Activated CD4-positive, alpha-beta T cell treated with anti-CD3 and anti-CD28 coated beads, Interleukin-2, amount 50 U/mL, for 4 hours (primary cell): ENCODE results near the gene AGXT.

ENCODE experiments used
- DNase-seq, 2 experiments: peaks; one replicate each; pipeline ENCODE4 v3.0.0-alpha.2; 2020

The AGXT gene

DNA sequence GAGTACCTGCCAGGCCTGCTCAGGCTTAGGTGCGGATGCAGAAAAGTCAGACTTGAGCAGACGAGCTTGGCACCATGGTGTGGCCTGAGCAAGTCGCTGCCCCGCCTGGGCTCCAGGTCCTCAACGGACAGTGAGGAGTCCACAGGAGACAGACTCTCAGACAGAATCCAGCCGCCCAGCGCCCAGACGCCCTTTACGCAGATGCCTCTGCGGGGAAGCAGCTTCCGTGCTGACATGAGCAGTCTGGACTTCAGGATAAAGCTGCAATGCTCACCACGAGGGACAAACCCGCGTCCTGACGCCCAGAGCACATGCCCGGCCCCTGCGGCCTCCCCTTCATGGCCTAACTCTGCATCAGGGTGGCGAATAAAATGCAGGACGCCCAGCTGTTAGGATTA, 30.8 kb downstream of the AGXT start:
- DNase-seq, result no peak

DNA sequence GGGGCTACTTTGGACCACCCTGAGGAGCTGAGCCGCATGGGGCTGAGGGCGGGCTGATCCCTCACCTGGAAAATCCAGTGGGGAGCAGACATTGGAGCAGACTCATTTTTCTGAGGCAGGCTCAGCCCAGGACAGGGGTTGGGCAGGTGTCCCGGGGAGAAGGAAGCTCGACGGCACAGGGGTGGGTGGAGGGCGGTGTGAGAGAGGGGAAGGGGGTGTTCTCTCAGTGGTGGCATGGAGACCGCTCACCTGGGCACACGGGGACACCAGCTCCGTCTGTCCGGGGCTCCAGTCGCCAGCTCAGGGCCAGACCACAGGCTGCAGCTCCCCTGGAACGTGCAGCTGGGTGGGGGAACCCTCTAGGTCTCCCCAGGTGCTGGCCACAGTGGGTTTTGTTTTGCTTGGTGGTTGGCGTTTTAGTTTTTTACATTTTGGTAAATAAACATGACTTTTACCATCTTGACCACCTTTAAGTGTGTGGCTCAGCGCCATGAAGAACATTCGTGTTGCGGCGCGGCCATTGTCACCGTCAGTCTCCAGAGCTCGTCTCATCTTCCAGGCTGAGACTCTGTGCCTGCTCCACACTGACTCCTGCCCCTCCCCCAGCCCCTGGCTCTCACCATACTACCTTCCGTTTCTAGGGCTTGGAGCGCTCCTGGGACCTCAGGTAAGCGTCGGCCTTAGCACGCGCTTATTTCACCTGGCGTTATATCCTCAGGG, 31.7 kb downstream of the AGXT start:
- DNase-seq, result no peak

DNA sequence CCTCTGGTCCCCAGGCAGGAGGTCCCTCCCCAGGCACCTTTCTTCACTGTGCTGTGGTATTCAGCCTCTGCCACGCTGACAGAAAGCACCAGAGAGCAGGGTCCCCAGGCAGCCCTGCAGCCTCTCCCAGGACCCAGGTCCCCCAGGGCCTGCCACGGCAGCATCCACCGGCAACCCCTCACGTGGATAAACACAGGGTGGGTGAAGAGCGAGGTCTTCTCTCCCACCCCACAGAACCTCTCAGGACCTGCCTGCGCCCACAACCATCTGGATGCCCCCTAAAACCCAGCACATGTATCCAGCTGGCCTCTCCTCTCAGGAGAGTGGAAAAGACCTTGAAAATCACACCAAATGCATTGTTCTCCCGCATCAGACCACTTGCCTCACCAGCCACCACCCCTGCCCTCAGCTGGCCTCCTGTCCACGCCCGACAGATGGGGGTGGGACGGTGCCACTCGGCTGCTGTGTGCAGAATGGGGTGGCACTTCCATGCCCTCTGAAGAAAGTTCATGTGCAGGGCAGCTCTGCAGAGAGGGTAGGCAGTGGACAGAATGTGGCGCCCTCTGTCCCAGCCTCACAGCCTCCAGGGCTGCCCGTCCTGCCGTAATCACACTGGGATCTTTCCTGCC, 33.5 kb downstream of the AGXT start:
- DNase-seq, result no peak

DNA sequence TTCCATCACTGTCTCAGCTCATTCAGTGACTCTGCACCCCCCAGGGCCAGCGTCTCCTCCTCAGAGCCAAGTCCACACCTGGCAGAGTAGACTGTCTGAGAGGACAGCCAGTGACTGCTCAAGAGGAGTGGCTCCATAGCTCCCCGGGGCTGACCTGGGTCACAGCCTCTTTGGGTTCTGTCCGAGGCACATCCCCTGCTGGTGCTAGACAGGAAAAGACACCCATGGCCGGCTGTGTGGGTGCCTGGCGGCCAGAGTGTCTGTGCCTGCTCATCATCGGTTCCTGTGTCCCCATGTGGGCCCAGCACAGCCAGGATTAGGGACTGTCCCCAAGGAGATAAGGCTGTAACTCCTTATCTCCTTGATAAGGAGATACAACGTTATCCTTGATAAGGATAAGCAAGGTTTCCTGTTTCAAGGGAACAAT, 34.0 kb downstream of the AGXT start:
- DNase-seq, result no peak

DNA sequence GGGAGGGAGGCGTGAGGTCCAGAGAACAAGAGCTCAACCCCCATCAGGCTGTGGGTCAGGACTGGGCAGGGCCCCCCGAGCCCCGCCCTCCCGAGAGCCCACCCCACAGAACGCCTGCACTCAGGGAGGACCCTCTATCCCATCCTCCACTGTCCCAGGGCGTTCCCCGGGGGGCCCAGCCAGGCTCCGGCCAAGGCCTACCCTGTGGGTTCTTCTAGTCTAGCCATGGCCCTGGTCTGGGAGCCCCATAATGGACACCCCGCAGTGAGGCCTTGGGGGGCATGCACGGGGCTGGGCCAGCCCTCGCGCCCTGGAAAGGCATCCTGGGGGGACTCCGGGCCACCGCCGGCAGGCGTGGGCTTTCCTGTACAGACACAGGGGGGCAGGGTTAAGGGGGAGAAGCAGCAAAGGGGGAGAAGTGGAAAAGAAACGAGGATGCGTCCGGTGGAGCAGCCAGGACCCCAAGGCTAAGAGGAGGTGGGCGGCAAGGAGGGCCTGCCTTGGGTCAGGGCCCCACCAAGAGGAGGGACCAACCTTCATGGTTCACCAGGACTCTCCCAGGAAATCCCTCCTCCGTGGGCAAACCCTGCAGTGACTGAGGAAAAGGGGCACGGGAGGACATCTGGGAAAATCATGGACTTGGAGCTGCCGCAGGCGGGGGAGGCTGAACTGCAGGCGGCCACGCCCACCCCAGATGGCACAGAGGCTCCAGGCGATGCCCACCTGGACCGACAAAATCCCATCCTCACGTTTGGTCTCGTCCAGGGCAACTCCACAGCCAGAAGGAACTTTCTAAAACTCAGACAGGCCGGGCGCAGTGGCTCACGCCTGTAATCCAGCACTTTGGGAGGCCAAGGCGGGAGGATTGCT, 34.8 kb downstream of the AGXT start:
- DNase-seq, result no peak

DNA sequence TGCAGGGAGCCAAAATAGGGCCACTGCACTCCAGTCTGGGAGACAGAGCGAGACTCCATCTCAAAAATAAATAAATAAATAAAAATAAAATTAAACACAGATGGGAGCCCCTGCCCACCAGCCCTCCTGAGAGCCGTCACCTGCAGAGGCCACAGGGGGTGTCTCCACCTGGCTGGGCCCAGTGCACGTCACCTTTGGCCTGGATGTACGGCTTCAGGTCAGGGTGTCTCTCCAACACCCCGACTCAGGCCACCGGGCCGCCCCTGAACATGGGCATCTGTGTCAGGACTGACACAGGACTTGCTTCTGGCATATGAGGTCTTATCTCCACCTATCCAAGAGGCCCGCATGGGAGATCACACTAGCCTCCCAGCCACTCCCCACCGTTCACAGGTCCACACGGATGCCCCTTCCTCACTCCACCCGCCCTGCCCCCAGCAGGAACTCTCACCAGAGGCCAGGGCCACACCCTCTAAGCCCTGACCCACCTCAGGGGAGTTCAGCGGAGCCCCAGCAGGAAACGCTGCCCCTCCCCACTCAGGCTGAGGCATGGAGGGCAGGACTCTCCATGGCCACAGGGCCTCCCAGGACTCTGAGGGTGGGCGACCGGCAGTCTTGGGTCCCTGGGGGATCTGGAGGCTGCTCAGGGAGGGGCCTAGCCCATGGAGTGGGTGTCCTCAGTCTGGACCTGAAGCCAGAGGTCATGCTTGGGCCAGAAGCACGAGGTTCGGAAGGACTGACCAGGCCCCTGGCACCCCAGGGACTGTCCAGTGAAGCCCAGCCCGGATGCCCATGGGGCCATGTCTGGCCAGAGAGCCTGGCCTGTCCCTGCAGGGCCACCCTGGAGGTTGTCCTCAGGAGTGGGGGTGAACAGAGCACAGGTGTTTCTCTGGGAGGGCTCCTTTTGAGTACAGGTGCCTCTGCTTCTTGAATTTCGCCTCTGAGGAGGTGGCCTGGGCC, 35.9 kb downstream of the AGXT start:
- DNase-seq, result no peak

DNA sequence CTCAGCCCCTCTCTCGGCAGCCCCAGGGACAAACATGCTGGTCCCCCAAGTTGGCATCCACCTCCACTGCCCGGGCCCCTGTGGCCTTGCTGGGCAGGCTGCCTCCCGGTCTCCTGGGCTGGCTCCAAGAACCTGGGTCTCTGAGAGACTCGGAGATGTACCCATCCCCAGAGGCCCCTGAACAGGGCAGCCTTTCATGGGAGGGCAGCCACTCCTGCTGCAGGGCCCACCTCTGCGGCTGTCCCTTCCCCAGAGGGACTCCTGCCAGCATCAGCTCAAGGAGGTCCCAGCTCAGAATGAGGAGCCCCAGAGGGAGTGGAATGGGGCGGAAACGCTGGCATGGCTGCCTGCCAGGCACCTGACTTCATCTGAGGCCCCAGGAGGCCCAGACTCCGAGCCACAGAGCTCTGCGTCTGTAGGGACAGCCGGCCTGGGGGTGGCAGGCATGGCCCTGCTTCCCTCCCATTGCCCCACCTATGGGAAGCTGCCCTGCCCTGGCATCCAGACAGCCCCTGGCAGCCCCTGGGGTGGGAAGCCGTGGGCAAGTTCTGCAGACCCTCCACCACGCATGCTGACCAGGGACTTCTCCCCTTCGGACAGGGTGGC, 36.7 kb downstream of the AGXT start:
- no peak for DNase-seq

DNA sequence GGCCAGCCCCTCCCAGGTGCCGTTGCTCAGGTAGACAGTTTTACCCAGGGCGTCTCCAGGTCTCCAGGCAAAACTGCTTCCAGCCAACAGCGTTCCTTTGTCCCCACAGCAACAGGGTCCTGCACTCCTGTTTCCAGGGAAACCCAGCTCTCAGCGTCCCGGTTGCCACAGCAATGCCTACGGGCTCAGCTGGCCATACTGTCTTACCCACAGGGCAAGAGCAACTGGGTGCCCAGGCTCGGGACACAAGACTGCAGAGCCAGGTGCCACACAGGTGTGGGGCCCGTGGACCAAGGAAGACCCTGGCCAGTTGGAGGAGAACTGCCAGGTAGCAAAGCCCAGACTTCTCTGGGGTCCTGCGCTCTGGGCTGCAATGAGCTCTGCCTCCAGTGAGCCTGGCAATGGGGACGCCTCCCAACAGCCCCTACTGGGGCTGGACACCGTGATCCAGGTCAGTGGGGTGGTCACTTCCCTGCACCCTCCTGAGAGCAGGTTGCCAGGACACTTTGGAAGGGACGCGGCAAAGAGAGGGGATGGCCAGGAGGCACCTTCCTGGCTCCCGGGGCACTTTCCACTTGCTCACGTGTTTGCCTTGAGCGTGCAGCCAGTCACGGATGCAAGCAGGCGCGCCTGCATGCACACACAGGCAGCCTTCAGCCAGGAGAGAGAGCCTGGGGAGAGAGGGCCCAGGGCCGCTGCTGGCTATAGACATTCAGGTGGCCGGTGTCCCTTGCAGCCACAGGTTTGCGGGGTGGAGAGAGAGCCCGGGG, 37.7 kb downstream of the AGXT start, which contains the start of gene CROCC2:
Gene CROCC2 (plus strand): TSS at position 196 of the 770 bp plus-strand sequence. CDS start 178 bp downstream, at position 374.
- no peak for DNase-seq

DNA sequence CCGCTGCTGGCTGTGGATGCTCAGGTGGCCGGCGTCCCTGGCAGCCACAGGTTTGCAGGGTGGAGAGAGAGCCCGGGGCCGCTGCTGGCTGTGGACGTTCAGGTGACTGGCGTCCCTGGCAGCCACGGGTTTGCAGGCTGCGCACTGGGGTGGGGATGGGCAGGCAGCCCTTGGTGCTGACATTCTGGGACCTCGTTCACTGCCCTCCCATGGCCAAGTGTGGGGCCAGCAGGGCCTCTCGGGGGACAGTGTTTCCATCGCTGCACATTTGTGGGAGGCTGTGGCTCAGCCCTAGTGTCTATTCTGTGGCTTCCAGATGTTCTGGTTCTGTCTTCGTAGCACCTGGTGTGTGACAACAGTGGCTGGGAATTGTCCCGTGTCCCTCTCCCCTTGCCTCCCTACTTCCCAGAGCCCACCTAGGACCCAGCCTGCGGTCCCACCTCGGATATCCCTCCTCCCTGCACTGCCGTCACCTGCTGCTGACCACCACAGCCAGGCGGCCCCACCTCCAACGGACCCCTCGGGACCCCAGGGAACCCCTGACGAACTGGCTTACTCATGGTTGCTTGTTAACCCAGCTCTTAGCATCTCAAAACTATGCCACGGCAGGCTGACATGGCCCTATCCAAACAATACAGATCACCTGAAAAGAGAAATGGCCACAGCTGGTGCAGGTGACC, 38.4 kb downstream of the AGXT start:
- no peak for DNase-seq

DNA sequence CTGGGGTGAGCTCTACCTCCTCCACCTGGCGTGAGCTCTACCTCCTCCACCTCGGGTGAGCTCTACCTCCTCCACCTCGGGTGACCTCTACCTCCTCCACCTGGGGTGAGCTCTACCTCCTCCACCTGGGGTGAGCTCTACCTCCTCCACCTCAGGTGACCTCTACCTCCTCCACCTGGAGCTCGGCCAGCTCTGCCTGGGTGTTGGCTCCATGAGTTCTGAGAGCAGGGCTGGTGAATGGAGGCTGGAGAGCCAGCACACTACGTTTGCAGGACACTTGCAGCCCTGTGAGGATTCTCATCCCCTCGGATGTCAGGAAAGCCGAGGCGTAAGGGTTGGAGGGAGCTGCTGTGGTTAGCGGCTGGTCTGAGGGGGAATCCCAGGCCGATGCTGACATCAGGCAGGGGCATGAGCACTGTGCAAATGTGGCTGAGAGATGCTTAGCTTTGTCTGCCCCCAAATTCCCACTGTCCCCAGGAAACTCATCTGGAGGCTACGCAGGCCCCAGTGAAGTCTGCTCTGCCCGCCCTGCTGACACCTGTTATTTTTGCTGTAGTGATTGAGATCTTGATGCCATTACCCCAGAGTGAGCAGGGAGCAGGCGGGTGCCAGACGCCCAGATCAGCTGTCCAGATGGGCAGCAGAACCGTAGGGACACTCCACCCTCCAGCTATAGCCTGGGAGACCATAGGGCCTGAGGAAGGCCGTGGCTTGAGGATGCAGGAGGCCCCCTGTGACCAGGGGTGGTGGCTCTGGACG, 40.8 kb downstream of the AGXT start:
- DNase-seq, result no peak

DNA sequence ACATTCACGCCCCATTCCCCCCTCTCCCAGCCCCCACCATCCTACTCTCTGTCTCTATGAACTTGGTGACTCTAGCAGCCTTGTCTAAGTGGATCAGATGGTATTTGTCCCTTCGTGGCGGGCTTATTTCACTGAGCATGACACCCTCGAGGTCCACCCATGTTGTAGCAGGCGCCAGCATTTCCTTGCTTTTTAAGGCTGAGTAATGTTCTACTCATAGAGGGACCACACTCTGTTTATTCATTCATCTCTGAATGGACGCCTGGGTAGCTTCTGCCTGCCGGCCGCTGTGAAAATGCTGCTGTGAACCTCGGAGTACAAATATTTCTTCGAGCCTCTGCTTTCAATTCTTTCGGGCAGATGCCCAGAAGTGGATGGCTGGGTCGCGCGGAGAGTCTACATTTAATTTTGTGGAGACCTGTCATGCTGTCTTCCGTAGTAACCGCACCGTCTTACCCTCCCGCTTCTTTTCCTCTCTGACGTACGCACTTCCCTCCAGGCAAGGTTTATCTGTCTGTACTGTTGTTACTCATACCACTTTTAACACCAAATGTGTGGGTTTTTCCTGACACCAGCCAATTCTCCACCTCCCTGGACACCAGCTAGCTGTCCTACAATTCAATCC, 43.1 kb downstream of the AGXT start:
- no peak for DNase-seq

DNA sequence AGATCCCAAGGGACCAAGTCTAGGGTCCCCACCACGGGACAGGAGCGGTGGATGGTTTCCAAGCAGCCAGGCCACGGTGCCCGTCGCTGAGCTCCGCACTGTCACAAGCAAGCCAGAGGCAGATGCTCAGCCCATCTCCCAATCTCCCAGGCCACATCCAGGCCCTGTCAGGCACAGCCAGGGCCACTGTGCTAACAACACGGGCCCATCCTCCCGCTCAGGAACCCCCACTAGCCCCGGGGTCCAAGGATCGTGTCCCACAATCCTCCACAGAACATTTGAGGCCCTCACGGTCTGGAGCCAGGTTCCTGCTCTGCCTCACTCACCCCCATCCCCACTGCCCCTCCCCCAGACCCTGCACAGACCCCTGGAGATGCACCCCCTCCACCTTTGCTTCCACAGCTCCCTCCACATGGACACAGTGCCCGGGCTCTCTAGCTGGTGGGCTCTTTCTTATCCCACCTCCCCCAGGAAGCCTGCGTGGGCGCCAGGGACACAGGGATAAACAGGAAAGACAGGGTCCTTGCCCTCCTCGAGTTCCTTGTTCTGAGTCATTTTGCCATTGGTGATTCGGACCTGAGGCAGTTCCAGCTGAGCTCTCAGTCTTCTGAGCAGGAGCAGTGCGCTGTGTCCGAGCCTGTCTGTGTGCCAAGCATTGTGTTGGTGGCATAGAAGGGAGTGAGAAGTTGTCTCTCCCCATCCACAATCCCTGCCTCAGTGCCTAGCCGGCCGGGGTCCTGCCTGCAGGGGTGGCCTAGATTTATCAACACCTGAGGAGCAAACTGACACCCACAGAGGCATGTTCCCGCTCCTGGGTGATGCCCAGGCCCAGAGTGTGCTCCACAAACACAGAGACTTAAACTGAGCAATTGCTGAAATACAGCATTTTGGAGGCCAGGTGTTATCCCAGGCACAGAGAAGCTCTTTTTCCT, 44.5 kb downstream of the AGXT start:
- no peak for DNase-seq

DNA sequence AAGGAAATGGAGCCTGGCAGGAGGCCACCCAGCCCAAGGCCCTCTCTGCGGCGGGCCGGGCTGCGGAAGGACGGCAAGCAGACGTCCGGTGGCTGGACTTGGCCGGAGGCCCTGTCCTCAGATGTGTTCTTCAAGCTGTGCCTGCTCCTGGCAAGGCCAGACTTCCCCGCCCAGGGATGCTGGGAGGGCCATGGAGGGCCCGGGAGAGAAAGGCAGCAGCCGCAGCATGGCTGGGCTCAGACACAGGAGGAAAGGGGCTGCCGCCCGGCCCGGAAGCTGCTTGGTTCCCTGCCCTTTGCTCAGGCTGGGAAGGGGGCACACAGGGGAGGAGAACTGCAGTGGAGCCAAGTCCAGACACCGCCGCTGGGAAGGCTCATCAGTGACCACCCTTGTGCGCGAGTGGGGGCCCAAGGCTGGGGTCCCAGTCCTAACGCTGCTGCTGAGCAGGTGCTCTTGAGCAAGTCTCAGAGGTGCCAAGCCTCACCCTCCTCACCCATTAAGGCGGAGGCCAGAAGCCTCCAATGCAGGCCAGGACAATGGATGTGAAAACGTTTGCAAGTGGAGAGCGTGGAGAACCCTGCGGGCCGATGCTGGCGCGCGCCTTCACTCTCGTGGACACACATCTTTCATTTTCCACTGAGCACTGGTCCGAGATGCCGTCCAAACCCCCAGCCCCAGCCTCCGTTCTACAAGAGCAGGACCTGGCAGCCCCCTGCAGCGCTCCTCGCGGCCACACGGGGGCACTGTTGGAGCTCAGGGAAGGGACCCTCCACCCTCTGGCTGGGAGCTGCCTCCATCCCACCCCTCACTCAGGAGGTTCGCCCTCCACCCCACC, 45.4 kb downstream of the AGXT start:
- peak; percentile 45 to 47 for DNase-seq

DNA sequence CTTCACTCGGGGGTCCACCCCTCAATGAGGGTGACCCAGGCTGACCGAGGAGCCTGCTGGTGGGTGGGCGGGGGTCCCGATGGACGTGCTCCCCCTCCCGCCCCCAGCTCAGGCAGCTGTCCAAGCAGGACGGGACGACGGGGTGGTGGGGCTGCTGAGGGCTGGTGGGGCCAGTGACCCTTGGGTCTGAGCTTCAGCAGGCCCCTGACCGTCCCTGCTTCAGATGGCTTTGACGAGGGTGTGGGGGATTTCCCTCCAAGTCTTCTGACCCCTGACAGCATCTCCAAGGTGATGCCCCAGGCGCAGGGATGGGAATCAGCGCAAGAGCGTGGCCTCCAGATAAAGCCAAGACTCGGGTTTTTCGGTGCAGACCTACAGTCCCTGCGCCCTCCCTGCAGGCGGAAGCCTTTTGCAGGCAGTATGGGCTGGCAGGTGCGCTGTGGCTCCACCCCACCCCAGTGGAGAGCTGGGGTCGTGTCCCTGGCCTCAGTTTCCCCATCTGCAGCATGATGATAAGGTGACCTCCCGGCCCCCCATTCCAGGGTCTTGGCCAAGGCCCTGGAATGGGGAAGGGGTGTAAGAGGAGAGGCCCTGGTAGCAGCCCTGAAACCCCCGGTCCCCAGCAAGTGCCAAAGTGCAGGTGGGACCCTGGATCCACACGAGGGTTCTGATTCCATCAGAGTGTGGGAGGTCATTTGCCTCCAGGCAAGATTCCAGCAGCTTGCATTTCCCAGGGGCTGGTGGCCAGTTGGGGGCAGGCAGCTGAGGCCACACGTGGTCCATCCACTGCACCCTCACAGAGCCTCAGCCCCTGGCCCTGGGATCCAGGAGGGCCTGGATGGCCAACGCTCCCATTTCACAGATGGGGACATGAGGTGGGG, 46.3 kb downstream of the AGXT start:
- DNase-seq, result no peak

DNA sequence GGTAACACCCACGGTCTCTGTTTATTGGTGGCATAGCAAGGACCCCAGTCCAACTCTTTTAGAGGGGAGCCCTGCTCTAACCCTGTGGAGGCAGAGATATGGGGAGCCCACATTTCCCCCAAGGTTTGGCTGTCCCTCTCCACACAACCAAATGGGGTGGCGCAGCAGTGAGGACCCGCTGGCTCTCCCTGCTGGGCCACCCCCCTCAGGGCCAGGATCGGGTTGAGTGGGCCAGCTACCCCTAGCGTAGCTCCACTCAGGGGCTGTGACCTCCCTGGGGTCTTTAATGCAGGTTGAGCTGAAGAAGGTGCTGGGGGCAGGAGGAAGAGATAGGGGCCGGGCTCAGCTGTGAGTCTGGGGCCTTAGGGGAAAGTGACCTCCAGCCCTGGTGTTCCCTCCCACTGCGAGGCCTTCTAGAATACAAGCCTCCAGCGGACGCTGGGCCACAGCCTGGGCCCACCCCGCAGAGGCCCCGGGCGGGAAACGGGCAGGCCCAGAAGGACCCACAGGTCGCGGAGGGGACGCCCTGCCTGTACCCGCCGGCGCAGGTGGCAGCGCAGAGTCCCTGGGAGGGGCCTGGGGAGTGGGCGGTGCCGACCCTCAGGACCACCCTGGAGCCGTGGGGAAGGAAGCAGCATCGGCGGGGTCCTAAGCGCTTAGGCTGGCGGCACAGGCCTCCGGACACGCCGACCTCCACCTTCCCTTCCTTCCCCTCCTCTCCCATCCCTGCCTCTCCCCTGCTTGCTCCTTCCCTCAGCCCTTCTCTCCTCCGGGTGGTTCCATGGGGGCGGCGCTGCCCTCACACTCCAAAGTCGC, 47.1 kb downstream of the AGXT start:
- no peak for DNase-seq
